K562 (cell line): ENCODE data around the gene MINDY4. TPM values are rescaled to one million over a fixed set of nuclear protein-coding genes. Genes with fewer than 3 reads are reported as not detected.

Experiments
- ATAC-seq: fragments of 200-7000 bp; cut with Tn5 transposase; 3 replicates; pipeline ENCODE4 v1.9.1; 2020; ENCODE audit warnings: moderate library complexity
- BruUV-seq: library from RNA; stranded (reverse); fragments of 400-500 nt; replicated peaks from 2 replicates; lab custom pipeline; 2021; lab: Mats Ljungman, UMichigan
- CTCF ChIA-PET: fragments of 300-600 bp; formaldehyde crosslinking; extraction: SDS; loops from one replicate; lab custom pipeline; 2021; ENCODE audit warnings: low intra/inter-chr PET ratio; lab: Yijun Ruan, JAX
- POLR2A ChIA-PET: fragments of 300-600, 350-650 bp; sonication (Branson Sonifier 250); formaldehyde crosslinking; extraction: SDS; loops from one replicate; lab custom pipeline; 2021; ENCODE audit warnings: antibody characterized with exemption, inconsistent platforms; lab: Yijun Ruan, JAX
- DNase-seq, 4 experiments: peaks; one replicate each; pipeline versions ENCODE4 v3.0.0 to v3.0.0-alpha.2; 2011 to 2018; ENCODE audit warnings: low spot score in 3 of 4, mixed read lengths in 3 of 4; ENCODE audit errors: extremely low read depth in 1 of 4
- FAIRE-seq: peaks from 2 replicates; lab custom pipeline; 2011; peaks lifted over from hg19 to GRCh38; lab: Jason Lieb, UNC
- H2AFZ ChIP-seq: 2 replicates; pipeline ENCODE4 v1.6.0; 2011; ENCODE audit warnings: low read depth, low read length, control low read depth, inconsistent platforms
- H3K27ac ChIP-seq: fragments of 200-600 bp; 3 replicates; pipeline ENCODE4 v1.8.0; 2011; ENCODE audit warnings: low read depth, mild to moderate bottlenecking, control low read depth, inconsistent platforms, low read length, moderate library complexity, mixed read lengths; ENCODE audit errors: extremely low read depth
- H3K27me3 ChIP-seq, 2 experiments: fragments of 300-600 bp in 1 of 2; 2 replicates in 1 of 2; 3 replicates in 1 of 2; pipeline versions ENCODE4 v1.6.0 to v1.8.0; 2011; ENCODE audit warnings: inconsistent platforms in 2 of 2, low read length in 2 of 2, mild to moderate bottlenecking in 1 of 2, mixed read lengths in 1 of 2, moderate library complexity in 1 of 2; ENCODE audit not compliant: control insufficient read depth in 2 of 2, insufficient read depth in 2 of 2
- H3K36me3 ChIP-seq: fragments of 300-600 bp; 3 replicates; pipeline ENCODE4 v1.8.0; 2011; ENCODE audit warnings: mild to moderate bottlenecking, low read length, inconsistent platforms; ENCODE audit not compliant: control insufficient read depth, insufficient read depth
- H3K4me1 ChIP-seq, 2 experiments: fragments of 200-600 bp in 1 of 2; replicated peaks in 1 of 2; 2 replicates in 1 of 2; 3 replicates in 1 of 2; pipeline versions ENCODE4 v1.5.1 to v1.8.0; 2011; ENCODE audit warnings: inconsistent platforms in 2 of 2, low read length in 2 of 2, mild to moderate bottlenecking in 1 of 2, mixed read lengths in 1 of 2, moderate library complexity in 1 of 2; ENCODE audit not compliant: control insufficient read depth in 2 of 2, insufficient read depth in 2 of 2
- H3K4me2 ChIP-seq: 2 replicates; pipeline ENCODE4 v1.6.1; 2011; ENCODE audit warnings: low read length, control low read depth, inconsistent platforms, mixed read lengths; ENCODE audit not compliant: insufficient read depth
- H3K4me3 ChIP-seq: fragments of 200-600 bp; sonication (generic), shearing (Covaris generic); 2 replicates; pipeline ENCODE4 v1.5.1; 2016; ENCODE audit warnings: control low read depth, inconsistent platforms
- H3K79me2 ChIP-seq: fragments of 200-600 bp; 3 replicates; pipeline ENCODE4 v1.8.0; 2011; ENCODE audit warnings: low read length, inconsistent platforms; ENCODE audit not compliant: control insufficient read depth, insufficient read depth
- H3K9ac ChIP-seq, 2 experiments: 2 replicates each; pipeline versions ENCODE4 v1.6.0 to v1.6.1; 2011; ENCODE audit warnings: low read depth in 2 of 2, low read length in 2 of 2, control low read depth in 1 of 2, inconsistent platforms in 1 of 2, mild to moderate bottlenecking in 1 of 2, mixed read lengths in 1 of 2; ENCODE audit not compliant: insufficient read depth in 1 of 2
- H3K9me1 ChIP-seq: one replicate; pipeline ENCODE4 v1.6.0; 2011; ENCODE audit warnings: inconsistent platforms, mild to moderate bottlenecking, low read length, moderate library complexity; ENCODE audit not compliant: control insufficient read depth, insufficient read depth
- H3K9me3 ChIP-seq: replicated peaks from 2 replicates; pipeline ENCODE4 v1.5.1; 2011; ENCODE audit warnings: low read depth, low read length, inconsistent platforms; ENCODE audit not compliant: control insufficient read depth, insufficient read depth
- H4K20me1 ChIP-seq: replicated peaks from 2 replicates; pipeline ENCODE4 v1.6.1; 2011; ENCODE audit warnings: low read length, inconsistent platforms, mixed read lengths; ENCODE audit not compliant: control insufficient read depth, insufficient read depth
- C11orf30 ChIP-seq: fragments of 450-650 bp; IDR thresholded peaks from 2 replicates; pipeline ENCODE4 v1.6.1; 2016; ENCODE audit warnings: low read depth, mild to moderate bottlenecking
- CAMTA2 ChIP-seq: fragments of 250-450 bp; sonication (Bioruptor Pico); conservative IDR thresholded peaks from 2 replicates; pipeline ENCODE4 v1.5.1; 2022
- CHD2 ChIP-seq: IDR thresholded peaks from 2 replicates; pipeline ENCODE4 v1.6.1; 2011; ENCODE audit warnings: low read depth, low read length
- CREBBP ChIP-seq: IDR thresholded peaks from one replicate; pipeline ENCODE4 v1.6.1; 2012; ENCODE audit warnings: low read depth, mild to moderate bottlenecking, control low read depth, inconsistent platforms, low read length
- HDGF ChIP-seq: fragments of 450-650 bp; IDR thresholded peaks from 2 replicates; pipeline ENCODE4 v1.6.1; 2016
- HIVEP1 ChIP-seq: fragments of 250-450 bp; sonication (Bioruptor Pico); IDR thresholded peaks from 2 replicates; pipeline ENCODE4 v1.4.0; 2020; ENCODE audit warnings: mild to moderate bottlenecking
- MAFG ChIP-seq: fragments of 450-650 bp; conservative IDR thresholded peaks from 2 replicates; pipeline ENCODE4 v1.6.1; 2016; ENCODE audit warnings: missing genetic modification characterization, missing compliant biosample characterization
- PHB2 ChIP-seq: fragments of 450-650 bp; IDR thresholded peaks from 2 replicates; pipeline ENCODE4 v1.6.1; 2017; ENCODE audit warnings: low read depth
- RAD51 ChIP-seq: fragments of 450-650 bp; IDR thresholded peaks from 2 replicates; pipeline ENCODE4 v1.7.1; 2016; ENCODE audit warnings: low read depth, mild to moderate bottlenecking, borderline replicate concordance
- RB1 ChIP-seq: fragments of 450-650 bp; IDR thresholded peaks from 2 replicates; pipeline ENCODE4 v1.6.1; 2017; ENCODE audit warnings: low read depth, mild to moderate bottlenecking
- RBM22 ChIP-seq: fragments of 200-400 bp; formaldehyde crosslinking; IDR thresholded peaks from 2 replicates; pipeline ENCODE4 v1.6.1; 2018; ENCODE audit warnings: low read length, low read depth; ENCODE audit not compliant: poor library complexity, severe bottlenecking
- SMARCA4 ChIP-seq: fragments of 450-650 bp; IDR thresholded peaks from 2 replicates; pipeline ENCODE4 v1.6.1; 2016
- STAG1 ChIP-seq: sonication (generic); formaldehyde crosslinking; IDR thresholded peaks from 2 replicates; pipeline ENCODE4 v1.5.0; 2020; ENCODE audit warnings: missing genetic modification reagents, borderline replicate concordance
- WGBS: fragments of 100-300 bp; shearing (Covaris generic); methylation state at CpG from one replicate; pipeline ENCODE4 v1.1.6; 2016; ENCODE audit warnings: low coverage, mixed read lengths; ENCODE audit not compliant: insufficient coverage; ENCODE audit errors: missing lambda C conversion rate; 5-methylcytosine and 5-hydroxymethylcytosine counted together
- in situ Hi-C: fragments of 300-500 bp; cut with MboI; formaldehyde crosslinking; loops from 4 replicates; pipeline ENCODE4 v1.15.0; 2018; ENCODE audit warnings: inconsistent platforms, mixed read lengths
- intact Hi-C: fragments of 100-400 bp; cut with micrococcal nuclease; formaldehyde crosslinking; loops from 2 replicates; pipeline ENCODE4 v1.14.2; 2022
- polyA plus RNA-seq, 8 experiments: library from polyadenylated mRNA; depleted of rRNA in 4 of 8; stranded (reverse) in 5 of 8; unstranded in 3 of 8; fragments of >200 nt; fragmentation: Nextera tagmentation in 2 of 8; fragmentation: Illumina TruSeq in 1 of 8; extraction: Ambion mirVana in 2 of 8; extraction: Trizol in 1 of 8; gene quantifications; 2 replicates each; pipeline versions ENCODE4 v1.2.1 to v1.2.3, GENCODE V29; 2011 to 2014; ENCODE audit warnings: inconsistent platforms in 1 of 8, missing spikeins in 1 of 8
- total RNA-seq, 7 experiments: library from RNA; depleted of rRNA in 6 of 7; stranded (reverse); fragments of >200 nt in 6 of 7; fragmentation: Illumina TruSeq in 2 of 7; extraction: Trizol in 2 of 7; gene quantifications; 2 replicates each; pipeline versions ENCODE4 v1.2.1 to v1.2.3, GENCODE V29; 2011 to 2021; ENCODE audit warnings: low replicate concordance in 1 of 7
- TF ChIP-seq, protein P1 (sequence below): fragments of 250-450 bp; sonication (Bioruptor Pico); IDR thresholded peaks from 2 replicates; pipeline ENCODE4 v1.4.0; 2020
- TF ChIP-seq, protein P2 (sequence below): fragments of 450-650 bp; formaldehyde crosslinking; conservative IDR thresholded peaks from 2 replicates; pipeline ENCODE4 v1.4.0; 2022; ENCODE audit warnings: mild to moderate bottlenecking, missing genetic modification characterization
- TF ChIP-seq, protein P3 (sequence below): fragments of 250-450 bp; sonication (Bioruptor Pico); IDR thresholded peaks from 2 replicates; pipeline ENCODE4 v1.4.0; 2020

MINDY4 gene
- total and polyA plus RNA-seq, 9 of the 15 experiments (the other 6 are each of a cell fraction or from before 2014, with no cell fraction given): 2.1 to 16.7 (median 11.0) TPM

DNA sequence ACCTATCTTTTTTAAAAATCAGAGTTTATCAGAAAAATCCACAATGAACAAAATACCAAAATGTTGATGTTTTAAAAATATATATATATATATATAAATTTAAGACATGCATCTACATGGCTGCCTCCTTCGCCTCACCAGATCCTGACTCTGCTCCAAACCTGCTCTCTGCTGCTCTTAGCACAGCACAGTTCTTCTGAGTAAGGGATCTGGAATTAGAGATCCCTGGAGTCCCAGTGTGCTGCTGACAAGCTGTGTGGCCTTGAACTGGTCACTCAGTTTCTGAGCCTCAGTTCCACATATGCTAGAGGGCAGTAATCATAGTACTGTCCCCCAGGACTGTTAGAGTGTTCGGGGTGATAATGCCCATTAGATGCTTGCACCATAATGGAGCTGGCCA lies 87.4 kb downstream of the MINDY4 start:
- TF ChIP-seq HIVEP1 (CRISPR knock-in tag) (no peak), RAD51 (no peak), MAFG (tag) (no peak), CHD2 (no peak), PHB2 (no peak), RB1 (no peak), RBM22 (no peak), SMARCA4 (no peak), C11orf30 (no peak), CAMTA2 (CRISPR knock-in tag) (no peak), CREBBP (no peak), STAG1 (CRISPR knock-in tag) (no peak), HDGF (no peak)
- TF ChIP-seq, protein P1, sequence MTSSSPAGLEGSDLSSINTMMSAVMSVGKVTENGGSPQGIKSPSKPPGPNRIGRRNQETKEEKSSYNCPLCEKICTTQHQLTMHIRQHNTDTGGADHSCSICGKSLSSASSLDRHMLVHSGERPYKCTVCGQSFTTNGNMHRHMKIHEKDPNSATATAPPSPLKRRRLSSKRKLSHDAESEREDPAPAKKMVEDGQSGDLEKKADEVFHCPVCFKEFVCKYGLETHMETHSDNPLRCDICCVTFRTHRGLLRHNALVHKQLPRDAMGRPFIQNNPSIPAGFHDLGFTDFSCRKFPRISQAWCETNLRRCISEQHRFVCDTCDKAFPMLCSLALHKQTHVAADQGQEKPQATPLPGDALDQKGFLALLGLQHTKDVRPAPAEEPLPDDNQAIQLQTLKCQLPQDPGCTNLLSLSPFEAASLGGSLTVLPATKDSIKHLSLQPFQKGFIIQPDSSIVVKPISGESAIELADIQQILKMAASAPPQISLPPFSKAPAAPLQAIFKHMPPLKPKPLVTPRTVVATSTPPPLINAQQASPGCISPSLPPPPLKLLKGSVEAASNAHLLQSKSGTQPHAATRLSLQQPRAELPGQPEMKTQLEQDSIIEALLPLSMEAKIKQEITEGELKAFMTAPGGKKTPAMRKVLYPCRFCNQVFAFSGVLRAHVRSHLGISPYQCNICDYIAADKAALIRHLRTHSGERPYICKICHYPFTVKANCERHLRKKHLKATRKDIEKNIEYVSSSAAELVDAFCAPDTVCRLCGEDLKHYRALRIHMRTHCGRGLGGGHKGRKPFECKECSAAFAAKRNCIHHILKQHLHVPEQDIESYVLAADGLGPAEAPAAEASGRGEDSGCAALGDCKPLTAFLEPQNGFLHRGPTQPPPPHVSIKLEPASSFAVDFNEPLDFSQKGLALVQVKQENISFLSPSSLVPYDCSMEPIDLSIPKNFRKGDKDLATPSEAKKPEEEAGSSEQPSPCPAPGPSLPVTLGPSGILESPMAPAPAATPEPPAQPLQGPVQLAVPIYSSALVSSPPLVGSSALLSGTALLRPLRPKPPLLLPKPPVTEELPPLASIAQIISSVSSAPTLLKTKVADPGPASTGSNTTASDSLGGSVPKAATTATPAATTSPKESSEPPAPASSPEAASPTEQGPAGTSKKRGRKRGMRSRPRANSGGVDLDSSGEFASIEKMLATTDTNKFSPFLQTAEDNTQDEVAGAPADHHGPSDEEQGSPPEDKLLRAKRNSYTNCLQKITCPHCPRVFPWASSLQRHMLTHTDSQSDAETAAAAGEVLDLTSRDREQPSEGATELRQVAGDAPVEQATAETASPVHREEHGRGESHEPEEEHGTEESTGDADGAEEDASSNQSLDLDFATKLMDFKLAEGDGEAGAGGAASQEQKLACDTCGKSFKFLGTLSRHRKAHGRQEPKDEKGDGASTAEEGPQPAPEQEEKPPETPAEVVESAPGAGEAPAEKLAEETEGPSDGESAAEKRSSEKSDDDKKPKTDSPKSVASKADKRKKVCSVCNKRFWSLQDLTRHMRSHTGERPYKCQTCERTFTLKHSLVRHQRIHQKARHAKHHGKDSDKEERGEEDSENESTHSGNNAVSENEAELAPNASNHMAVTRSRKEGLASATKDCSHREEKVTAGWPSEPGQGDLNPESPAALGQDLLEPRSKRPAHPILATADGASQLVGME (CRISPR knock-in tag): no peak
- TF ChIP-seq, protein P2, sequence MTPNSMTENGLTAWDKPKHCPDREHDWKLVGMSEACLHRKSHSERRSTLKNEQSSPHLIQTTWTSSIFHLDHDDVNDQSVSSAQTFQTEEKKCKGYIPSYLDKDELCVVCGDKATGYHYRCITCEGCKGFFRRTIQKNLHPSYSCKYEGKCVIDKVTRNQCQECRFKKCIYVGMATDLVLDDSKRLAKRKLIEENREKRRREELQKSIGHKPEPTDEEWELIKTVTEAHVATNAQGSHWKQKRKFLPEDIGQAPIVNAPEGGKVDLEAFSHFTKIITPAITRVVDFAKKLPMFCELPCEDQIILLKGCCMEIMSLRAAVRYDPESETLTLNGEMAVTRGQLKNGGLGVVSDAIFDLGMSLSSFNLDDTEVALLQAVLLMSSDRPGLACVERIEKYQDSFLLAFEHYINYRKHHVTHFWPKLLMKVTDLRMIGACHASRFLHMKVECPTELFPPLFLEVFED (CRISPR knock-in tag): no peak
- TF ChIP-seq, protein P3, sequence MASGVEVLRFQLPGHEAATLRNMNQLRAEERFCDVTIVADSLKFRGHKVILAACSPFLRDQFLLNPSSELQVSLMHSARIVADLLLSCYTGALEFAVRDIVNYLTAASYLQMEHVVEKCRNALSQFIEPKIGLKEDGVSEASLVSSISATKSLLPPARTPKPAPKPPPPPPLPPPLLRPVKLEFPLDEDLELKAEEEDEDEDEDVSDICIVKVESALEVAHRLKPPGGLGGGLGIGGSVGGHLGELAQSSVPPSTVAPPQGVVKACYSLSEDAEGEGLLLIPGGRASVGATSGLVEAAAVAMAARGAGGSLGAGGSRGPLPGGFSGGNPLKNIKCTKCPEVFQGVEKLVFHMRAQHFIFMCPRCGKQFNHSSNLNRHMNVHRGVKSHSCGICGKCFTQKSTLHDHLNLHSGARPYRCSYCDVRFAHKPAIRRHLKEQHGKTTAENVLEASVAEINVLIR (CRISPR knock-in tag): no peak
- no peak overlapping the region for H3K9ac ChIP-seq
- H3K9me3 ChIP-seq: no peaks in the 10 kb centered on the region
- no peak overlapping the region for H3K4me2 ChIP-seq
- H3K36me3 ChIP-seq: no peaks in the 10 kb centered on the region; the same call in 2 of the 3 replicates
- no peak overlapping the region for H2AFZ ChIP-seq
- ChIA-PET CTCF (no interaction called here), POLR2A (no interaction called here)
- no peak overlapping the region for H3K27ac ChIP-seq
- H3K27me3 ChIP-seq: no peaks in the 10 kb centered on the region
- in situ Hi-C loops (no loop called here), intact Hi-C loops (no loop called here)
- no TSS peak for BruUV-seq
- no peaks in the 10 kb centered on the region for H3K9me1 ChIP-seq
- ATAC-seq (no peak), FAIRE-seq (no peak), DNase-seq (no peak)
- H3K4me1 ChIP-seq: peaks cover 0 to 4% of the 10 kb centered on the region in 2 experiments; a peak in 1 of 5 replicates
- H3K79me2 ChIP-seq: no peaks in the 10 kb centered on the region
- whole genome bisulfite sequencing: 63% methylated on average over 2 of the region's 2 CpGs
- no peak overlapping the region for H3K4me3 ChIP-seq
- H4K20me1 ChIP-seq: no peaks in the 10 kb centered on the region
